ENCODE data around the gene TOR1A.

The TOR1A gene

DNA sequence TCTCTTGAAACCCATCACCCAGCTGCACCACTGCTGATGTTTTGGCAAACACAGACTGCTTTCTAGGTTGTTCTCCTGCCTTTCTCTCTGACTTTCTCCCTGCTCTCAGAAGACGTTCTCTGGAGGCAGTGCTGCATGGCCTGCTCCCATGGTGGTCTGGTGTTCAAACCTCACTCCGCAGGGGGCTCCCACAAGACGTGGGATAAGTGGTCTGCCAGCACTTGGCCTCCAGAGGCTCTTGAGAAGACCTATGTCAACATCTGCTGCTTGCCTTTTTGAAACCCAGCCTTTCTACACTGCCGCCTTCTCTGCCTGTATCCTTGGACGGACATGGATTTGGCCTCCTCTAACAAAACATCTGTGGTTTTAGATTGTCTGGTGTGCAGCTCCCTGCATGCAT, 27.9 kb upstream of the TOR1A start:
- DNase-seq: no peak

DNA sequence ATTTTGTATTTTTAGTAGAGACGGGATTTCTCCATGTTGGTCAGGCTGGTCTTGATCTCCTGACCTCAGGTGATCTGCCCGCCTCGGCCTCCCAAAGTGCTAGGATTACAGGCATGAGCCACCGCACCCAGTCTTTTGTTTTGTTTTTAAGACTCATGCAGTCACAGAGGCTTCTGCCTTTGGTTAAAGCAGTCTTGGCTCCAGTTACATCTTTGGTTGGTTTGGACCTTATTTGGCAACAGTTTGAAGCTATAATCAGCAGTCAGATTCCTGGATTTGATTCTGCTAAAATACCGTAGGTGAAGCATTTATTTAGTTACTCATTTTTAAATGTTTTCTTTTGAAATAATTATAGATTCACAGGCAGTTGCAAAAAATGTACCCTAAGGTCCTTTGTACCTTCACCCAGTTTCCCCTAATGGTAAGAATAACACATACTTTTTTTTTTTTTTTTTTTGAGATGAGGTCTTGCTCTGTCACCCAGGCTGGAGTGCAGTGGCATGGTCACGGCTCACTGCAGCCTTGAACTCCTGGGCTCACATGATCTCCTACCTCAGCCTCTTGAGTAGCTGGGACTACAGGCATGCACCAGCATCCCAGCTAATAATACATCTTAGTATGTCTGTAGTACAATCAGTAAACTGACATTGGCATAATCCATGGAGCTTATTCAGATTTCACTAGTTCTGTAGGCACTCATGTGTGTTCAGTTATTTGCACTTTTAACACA, 27.1 kb upstream of the TOR1A start:
- no peak for DNase-seq

DNA sequence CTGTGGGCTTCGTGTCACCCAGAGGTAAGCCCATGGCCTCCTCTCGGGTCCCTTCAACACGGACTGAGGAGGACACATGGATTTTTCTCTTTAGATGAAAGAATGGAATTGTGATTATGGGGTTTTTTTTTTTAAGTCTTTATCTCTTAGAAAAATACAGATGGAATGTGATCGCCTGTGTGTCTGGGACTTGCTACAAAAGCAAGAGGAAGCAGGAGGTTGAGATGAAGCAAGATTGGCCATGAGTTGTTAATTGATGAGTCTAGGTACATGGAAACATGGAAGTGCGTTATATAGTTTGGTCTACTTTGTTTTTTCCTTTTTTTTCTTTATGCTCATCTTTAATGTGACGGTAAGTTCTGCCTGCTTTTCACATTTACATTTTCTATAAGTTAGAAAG, 26.0 kb upstream of the TOR1A start:
- DNase-seq: no peak

DNA sequence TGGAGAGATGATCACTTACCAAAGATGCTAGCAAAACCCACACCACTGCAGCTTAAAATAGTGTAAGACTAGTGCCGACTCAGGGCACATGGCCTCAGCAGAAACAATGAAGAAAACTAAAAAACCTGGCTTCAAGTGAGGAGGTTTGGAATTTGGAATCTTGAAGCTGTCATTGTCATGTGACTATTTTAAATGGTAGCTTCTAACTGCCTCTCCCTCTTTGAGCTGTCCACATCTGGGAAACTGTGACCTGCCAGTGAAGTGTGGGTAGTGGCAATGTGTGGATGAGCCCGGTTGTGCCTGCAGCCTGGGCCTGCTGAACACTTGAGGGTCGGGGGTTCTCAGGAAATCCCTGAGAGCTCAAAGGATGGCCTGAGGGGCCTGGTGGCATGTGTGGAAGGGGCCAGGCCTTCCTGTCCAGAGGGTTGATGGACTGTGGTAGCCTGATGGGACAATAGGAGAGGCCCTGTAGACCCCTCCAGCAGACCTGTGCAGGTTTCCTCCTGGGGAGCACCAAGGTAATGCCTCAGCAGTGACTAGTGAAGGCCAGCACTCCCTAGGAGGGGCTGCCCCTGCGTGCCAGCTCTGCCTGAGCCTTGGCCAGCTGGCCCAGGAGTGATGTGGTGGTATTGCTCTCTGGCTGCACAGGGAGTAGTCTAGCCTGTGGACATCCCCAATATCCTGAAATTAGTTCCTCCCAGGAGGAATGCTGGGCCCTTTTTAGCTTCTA, 24.9 kb upstream of the TOR1A start:
- DNase-seq: no peak

DNA sequence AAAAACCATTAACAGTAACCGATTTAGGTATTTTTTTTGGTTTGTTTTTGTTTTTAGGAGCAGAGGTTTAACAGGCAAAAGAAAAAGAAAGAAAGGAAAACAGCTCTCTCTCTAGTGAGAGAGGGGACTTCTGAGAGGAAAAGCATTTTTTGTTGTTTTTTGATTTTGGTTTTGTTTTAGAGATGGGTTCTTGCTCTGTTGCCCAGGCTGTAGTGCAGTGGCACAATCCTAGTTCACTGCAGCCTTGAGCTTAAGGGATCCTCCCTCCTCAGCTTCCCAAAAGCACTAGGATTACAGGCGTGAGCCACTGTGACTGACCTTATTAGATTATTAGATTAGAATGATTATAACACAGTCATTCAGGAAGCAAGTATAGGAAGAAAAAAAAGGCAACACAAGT, 21.4 kb upstream of the TOR1A start:
- no peak for DNase-seq

DNA sequence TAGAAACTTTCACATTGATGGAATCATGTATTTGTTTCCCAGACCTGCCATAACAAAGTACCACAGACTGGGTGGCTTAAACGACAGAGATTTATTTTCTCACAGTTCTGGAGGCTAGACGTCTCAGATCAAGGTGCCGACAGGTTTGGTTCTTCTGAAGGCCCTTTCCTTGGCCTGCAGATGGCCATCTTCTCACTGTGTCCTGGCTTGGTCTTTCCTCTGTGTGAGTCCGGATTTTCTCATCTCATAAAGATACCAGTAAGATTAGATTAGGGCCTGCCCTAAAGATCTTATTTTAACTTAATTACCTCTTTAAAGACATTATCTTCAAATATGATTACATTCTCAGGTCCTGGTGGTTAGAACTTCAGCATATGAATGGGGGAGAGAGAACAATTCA, 17.1 kb upstream of the TOR1A start:
- no peak for DNase-seq

DNA sequence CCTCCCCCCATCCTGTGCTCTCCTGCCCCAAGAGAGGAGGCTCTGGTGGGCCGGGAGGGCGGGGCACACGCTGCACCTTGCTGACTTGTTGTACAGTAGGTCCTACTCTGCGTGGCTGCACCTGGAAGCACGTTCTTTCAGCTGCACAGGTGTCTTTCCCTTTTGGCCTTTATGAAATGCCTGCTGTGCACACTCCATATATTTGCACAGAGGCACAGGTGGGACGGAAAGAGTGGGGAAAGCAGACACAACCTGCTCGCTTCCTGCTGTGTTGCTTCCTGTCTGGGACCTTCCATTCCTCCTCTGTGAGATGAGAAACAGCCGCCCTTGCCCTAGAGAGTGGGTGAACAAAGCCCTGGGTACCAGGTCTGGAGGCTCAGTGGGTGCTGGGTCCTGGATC, 16.1 kb upstream of the TOR1A start:
- no peak for DNase-seq

DNA sequence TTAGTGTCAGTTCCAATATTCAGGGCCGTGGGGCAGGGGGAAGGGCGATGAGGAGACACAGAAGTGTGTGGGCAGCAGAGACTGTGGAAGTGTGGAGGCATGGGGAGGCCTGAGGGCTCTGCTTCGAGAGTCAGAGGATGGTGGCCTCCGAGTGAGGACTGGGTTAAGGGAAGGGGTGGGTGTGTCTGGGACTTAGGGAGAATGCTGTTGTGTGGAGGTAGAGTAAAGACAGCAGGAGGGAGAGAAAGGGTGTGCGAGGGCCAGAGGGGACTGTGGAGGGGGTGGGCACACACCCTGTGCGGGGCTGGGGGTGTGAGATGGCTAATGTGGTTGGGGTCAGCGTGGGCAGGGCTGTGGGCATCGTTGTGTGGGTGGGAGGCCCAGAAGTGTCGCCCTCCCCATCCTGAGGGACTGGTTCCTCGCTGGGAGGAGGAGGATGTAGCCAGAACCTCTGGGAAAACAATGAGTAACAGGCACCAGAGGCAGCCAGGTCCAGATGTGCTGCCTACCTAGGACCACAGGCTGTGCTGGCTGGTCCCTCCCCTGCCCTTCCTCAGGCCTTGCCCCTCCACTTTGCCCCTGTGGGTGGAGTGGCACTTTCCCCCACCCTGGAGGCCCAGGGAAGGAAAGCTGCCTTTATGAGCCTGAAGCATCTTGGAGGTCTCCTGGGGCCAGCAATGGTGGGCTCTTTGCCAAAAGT, 15.5 kb upstream of the TOR1A start:
- DNase-seq: no peak

DNA sequence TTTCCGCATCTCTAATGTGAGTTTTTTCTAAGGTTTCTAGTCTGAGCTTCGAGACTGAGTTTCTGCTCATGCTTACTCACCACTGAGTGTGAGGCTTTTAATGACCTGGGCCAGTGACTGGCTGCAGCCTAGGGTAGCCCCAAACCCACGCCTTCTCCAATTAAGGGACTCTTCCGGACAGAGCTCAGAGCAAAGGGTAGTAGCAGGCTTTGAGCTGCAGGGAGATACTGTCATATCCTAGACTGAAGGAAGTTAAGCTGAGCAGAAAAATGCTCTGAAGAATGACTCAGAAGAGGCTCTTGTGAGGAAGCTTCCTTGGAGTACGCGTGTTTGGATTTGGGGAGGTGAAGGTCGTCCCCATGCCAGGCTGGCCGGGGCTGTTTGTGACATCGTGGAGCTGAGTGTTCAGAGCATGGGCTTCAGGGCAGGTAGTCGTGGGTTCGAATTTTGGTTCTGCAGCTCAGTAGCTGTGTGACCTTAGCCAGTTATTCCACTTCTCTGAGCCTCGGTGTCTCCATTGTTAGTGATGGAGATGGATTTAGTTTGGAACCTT, 14.8 kb upstream of the TOR1A start:
- peak; percentile 58 for DNase-seq

DNA sequence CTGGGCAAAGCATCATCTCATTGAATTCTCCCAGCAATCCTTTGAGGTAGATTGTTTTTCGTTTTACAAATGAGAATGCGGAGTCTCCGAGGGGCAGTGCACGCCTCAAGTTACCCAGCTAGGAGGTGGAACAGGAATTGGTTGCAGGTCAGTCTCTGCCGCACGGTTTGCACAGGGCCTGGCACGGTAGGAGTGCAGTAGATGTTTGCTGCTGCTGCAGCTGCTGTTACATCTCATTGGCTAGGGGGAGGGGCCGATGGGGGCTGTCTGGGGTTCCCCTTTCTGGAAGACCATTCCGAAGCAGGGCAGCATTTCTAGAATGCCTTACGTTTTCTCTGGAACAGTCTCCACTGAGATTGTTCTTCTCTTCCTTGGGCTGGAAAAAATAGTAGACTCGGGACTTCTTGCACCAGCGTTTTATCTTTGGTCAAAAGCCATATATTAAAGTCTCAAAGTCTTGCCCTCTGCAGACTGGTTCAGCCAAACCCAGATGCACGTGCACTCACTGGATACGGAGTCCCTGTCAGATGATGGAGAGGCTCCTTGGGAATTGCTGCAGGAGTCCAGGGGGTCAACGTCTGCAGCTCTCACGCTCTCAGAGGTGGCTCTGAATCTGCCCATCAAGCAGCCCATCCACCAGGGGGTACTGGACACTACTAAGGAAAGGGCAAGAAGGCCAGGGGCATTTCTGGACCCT, 12.5 kb upstream of the TOR1A start:
- no peak for DNase-seq

DNA sequence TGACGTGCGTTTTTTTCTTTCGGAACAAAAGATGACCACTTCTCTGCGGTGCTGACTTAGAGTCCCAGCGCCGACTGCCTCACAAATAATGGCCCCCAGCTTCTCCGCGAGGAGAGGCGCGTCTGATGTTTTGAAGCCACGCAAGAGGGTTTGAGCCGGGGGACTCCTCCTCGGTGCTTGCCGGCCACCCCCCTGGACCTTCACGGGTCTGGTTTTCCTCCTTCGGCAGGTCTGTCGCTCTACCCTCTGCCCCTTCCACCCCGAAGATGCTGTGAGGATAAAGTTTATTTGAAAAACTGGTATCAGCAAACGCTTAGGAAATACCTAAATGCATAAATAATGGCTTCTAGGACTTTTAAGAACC, 11.9 kb upstream of the TOR1A start:
- no peak for DNase-seq

DNA sequence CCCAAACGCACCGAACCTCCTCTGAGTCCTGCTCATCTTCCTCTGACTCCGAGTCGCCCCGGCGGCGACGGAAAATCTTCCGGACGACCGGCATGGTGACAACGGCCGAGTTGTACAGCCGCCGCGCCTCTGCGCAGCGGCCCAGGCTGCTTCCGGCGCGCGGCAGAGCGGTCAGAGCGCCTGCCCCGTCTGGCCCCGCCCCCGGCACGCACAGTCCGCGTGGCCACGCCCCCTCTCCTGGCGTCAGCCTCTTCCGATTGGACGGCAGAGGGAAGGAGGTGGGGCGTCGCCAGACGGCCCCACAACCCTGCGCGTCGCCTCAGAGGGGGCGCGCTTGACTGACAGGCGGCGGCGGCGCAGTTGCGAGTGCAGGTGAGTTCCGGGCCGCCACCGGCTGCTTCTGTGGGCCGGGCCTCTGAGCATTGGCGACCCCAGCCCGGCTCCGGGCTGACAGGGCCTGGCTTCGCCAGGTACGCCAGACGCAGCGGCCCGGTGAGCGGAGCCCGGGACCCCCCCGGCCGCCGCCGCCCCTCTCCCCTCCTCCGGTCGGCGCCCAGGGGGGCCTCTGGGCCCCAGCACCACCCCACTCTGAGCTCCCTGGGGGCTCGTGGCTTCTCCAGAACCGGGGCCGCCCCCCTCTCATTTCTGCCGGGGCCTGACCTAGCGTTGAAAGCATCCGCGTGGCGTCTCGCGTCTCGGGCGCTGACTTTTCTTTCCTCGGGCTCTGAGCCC, 11.4 kb upstream of the TOR1A start, which contains the start of the genes C9orf78 and USP20:
C9orf78 (minus strand) TSS at position 148 of the 732 bp plus-strand sequence; CDS start at position 94, 54 bp downstream.
USP20 (plus strand) TSS at position 331 of the 732 bp plus-strand sequence. CDS start 17,098 bp downstream, outside the sequence.
- DNase-seq: peak; percentile 94

DNA sequence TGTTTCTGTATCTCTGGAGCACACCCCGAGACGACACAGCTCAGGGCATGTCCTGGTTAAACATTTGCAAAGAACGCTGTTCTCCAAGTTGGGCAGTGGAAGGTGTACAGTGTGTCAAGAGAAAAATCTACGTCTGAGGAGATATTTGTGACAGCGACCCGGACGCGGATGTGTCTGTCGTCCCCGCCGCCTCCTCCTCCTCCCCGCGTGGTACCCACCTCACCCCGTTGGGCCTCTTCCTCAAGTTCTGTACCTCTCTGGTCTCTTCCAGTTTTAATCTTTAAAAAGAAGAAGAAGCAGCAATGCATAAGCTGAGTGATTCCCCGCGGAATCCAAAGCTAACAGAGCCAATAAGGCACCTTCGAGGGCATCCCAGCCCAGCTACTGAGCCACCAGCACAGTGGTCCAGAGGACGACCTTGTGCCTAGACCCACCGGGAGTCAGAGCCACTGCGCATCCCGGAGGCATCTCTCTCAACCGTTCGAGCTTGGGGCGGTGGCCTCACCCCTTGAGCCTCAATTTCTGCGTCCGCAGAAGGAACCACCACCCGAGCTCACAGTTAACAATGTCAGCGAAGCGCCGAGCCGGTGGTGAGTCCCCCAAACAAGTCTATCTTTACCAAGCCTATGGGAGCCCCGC, 10.7 kb upstream of the TOR1A start:
- DNase-seq: no peak

DNA sequence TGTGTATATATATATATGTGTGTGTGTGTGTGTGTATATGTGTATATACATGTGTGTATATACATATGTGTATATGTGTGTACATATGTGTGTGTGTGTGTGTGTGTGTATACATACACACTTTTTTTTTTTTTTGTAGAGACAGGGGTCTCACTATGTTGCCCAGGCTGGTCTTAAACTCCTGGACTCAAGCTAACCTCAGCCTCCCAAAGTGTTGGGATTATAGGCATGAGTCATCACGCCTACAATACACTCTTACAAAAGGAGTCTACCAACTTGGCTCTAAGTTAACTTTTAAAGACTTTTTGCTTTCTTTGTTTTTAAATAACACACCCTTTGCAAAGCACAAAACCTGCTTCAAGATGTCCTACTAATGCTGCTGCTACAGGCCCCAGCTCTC, 9.0 kb upstream of the TOR1A start:
- no peak for DNase-seq

DNA sequence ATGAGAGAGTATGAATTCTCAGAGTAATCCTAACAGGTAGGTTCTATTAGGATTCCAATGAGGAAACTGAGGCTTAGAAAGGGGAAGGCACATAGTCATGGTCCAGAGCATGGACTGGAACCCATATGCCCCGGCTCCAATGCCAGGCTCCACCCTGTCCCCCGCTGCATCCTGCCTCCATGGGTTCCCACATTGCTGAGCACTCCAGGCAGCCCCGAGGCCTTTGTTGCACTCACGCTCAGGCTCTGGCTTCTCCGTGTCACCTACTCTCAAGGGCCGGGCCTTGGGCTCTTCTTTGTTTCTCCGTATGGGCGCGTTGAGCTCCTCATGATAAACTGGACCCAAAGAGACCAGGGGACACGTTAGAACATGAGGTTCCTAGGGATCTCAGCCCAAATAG, 5.0 kb upstream of the TOR1A start:
- DNase-seq: no peak

DNA sequence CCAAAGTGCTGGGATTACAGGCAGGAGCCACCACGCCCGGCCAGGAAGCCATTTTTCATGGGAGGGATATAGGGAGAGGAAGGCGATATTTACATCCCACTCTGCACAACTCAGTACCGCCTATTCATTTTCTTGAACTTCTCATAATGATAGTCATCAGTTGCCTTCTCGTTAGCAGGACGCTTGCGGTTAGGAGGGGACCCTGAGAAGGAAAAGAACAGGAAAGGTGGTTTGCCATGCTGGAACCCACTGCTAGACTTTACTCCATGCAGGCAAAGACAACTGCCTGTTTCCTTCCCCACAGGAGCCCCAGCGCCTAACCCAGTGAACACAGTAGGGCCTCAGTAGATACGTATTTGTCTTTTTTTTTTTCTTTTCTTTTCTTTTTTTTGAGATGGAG, 4.1 kb upstream of the TOR1A start:
- DNase-seq: no peak

DNA sequence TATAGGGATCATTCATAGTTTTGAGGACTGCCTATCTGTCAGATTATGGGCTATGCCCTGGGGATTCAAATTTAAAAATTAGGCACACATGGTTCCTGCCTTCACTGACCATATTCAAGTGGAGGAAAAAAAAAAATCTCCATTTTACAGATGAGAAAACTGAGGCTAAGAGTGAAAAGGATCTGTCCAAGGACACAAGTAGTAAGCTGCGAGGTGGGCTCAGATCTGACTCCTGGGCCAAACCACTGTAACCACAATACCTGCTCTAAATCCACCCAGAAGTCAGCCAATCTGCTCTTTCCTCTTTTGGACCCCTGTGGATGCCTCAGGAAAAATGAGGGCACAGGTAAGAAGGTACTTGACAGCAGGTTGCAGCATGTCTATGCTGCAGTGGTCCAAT, 2.8 kb upstream of the TOR1A start:
- DNase-seq: no peak

DNA sequence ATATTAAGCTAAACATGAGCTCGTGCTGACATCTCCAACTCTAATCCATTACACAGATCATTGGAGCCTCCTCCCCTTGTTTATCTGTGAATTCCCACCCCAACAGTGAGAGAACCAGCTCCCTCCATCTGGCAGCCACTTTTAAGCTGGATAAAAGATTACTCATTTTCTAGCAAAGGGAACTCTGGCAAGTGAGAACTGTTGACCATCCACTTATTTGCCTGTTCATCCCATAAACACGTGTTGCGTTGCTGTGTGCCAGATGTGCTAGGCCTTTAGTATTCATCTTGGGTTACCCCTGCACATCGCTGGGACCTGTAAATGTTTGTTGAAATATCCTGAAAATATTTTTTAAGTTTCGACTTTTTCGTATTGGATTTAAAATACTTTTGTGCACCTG, 2.4 kb upstream of the TOR1A start:
- DNase-seq: no peak

DNA sequence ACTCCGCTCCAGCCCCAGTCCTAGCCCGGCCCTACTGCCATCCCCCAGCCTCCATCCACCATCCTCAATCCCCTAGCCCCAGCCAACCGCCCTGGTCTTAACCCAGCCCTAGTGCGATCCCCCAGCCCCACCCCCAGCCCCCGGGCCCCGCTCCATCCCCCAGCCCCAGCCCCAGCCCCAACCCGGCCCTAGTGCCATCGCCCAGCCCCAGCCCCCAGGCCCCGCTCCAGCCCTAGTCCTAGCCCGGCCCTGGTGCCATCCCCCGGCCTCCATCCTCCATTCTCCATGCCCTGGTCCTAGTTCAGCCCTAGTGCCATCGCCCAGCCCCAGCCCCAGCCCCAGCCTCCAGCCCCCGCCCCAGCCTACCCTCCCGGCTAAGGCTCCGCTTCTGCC, 398 bp downstream of the TOR1A start:
- DNase-seq: no peak

DNA sequence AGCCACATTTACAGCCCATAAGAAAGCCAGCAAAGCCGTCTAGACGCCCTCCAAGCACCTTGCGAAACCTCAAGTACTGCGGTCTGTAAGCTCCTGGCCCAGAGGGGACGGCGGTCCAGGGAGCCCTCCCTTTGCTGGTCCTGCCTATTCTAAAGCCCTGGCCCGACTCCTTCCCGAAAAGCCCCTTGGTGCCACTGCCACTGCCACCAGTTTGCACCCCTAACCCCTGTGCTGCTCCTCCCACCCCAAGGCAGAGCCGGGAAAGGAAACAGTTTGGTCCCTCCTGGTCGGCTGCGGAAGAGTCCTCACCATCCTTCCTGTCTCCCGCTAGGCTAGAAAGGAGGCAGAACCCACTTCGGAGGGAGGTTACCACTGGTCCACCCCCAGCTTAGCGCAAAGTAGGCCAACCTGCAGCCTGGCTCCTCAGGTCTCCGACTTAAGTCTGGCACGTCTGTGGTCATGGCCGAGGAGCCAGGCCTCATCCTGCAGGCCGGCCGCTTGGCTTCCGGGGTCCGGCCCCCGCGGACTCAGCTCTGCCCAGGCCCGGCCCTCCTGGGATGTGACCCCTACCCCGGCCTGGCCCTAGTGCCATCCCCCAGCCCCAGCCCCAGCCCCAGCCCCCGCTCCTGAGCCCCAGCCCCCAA, 916 bp downstream of the TOR1A start:
- DNase-seq: no peak

Data from fibroblast of upper back skin (primary cell).